ENCODE data around the gene PCNX2. TPM values are rescaled to one million over a fixed set of nuclear protein-coding genes. Genes with fewer than 3 reads are reported as not detected.

PCNX2 gene
- total RNA-seq, 1 experiment from 2014 or later = 50.8 TPM

DNA sequence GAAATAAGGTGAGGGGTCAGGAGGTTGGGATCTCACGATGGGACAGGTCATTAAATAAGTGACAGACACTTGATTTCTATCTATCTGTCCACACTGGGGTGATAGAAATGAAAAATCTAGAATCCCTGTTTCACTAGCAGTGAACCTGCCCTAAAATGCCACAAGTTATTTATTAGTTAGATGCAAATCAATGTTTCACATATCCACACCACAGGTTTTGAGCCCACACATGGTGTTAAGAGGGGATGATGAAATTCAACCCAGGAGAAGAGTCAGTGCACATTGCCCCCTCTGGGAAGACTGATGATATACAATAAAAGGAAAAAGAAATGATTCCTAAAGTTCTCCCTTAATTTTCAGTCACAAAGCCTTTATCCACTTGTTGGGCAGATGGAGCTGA, 355.3 kb downstream of the PCNX2 start:
- H3K4me3 Mint-ChIP-seq = no peak overlapping the region
- ChIA-PET POLR2A (no interaction called here), CTCF (no interaction called here)

GRCh38 chr1:232939748-232940147, 355.8 kb downstream of the PCNX2 start:
- Mint-ChIP-seq H3K27me3 (ENCODE audit: low read depth) (no peaks in the 10 kb centered on the region), H3K9me3 (peaks cover 8% of the 10 kb centered on the region), H3K27ac (no peak overlapping the region), H3K4me3 (no peak overlapping the region), H3K4me1 (0 out of 2 replicates have a peak, but pooled peaks cover 5% of the 10 kb centered on the region), H3K36me3 (no peaks in the 10 kb centered on the region)
- DNase-seq (ENCODE audit: low spot score) (no peak), ATAC-seq (no peak)
- ChIA-PET CTCF (no interaction called here), POLR2A (no interaction called here)
- no peak for TF ChIP-seq TEAD1 (CRISPR knock-in tag; IDR thresholded peaks at IDR 0.05)

More for the DNA sequence above, 355.3 kb downstream of the PCNX2 start:
- no peaks in the 10 kb centered on the region for H3K27me3 Mint-ChIP-seq (ENCODE audit: low read depth)
- peaks cover 8% of the 10 kb centered on the region for H3K9me3 Mint-ChIP-seq
- TF ChIP-seq, protein P1, sequence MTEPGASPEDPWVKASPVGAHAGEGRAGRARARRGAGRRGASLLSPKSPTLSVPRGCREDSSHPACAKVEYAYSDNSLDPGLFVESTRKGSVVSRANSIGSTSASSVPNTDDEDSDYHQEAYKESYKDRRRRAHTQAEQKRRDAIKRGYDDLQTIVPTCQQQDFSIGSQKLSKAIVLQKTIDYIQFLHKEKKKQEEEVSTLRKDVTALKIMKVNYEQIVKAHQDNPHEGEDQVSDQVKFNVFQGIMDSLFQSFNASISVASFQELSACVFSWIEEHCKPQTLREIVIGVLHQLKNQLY (CRISPR knock-in tag; IDR thresholded peaks at IDR 0.05) = no peak
- TF ChIP-seq CBFB (CRISPR knock-in tag; IDR thresholded peaks at IDR 0.05; ENCODE audit: low read depth) = no peak
- no peak for TF ChIP-seq ZNF121 (CRISPR knock-in tag; IDR thresholded peaks at IDR 0.05)
- TF ChIP-seq GABPB1 (CRISPR knock-in tag; IDR thresholded peaks at IDR 0.05) = no peak
- no peak for TF ChIP-seq ZNF423 (CRISPR knock-in tag; IDR thresholded peaks at IDR 0.05)
- TF ChIP-seq PREB (CRISPR knock-in tag; IDR thresholded peaks at IDR 0.05; ENCODE audit: borderline replicate concordance) = no peak
- TF ChIP-seq ZNF317 (CRISPR knock-in tag; IDR thresholded peaks at IDR 0.05; ENCODE audit: borderline replicate concordance, low read depth) = no peak
- TF ChIP-seq E2F4 (CRISPR knock-in tag; IDR thresholded peaks at IDR 0.05; ENCODE audit: borderline replicate concordance, low read depth) = no peak
- TF ChIP-seq STAT6 (CRISPR knock-in tag; conservative IDR thresholded peaks at IDR 0.05; ENCODE audit: low read depth) = no peak
- TF ChIP-seq, protein P2, sequence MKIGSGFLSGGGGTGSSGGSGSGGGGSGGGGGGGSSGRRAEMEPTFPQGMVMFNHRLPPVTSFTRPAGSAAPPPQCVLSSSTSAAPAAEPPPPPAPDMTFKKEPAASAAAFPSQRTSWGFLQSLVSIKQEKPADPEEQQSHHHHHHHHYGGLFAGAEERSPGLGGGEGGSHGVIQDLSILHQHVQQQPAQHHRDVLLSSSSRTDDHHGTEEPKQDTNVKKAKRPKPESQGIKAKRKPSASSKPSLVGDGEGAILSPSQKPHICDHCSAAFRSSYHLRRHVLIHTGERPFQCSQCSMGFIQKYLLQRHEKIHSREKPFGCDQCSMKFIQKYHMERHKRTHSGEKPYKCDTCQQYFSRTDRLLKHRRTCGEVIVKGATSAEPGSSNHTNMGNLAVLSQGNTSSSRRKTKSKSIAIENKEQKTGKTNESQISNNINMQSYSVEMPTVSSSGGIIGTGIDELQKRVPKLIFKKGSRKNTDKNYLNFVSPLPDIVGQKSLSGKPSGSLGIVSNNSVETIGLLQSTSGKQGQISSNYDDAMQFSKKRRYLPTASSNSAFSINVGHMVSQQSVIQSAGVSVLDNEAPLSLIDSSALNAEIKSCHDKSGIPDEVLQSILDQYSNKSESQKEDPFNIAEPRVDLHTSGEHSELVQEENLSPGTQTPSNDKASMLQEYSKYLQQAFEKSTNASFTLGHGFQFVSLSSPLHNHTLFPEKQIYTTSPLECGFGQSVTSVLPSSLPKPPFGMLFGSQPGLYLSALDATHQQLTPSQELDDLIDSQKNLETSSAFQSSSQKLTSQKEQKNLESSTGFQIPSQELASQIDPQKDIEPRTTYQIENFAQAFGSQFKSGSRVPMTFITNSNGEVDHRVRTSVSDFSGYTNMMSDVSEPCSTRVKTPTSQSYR (CRISPR knock-in tag; IDR thresholded peaks at IDR 0.05) = no peak
- no peak for TF ChIP-seq JAZF1 (CRISPR knock-in tag; IDR thresholded peaks at IDR 0.05)
- no peaks in the 10 kb centered on the region for H3K36me3 Mint-ChIP-seq
- DNase-seq (ENCODE audit: low spot score) (no peak), ATAC-seq (no peak)
- no peak overlapping the region for H3K27ac Mint-ChIP-seq
- H3K4me1 Mint-ChIP-seq = 0 out of 2 replicates have a peak, but pooled peaks cover 5% of the 10 kb centered on the region

DNA sequence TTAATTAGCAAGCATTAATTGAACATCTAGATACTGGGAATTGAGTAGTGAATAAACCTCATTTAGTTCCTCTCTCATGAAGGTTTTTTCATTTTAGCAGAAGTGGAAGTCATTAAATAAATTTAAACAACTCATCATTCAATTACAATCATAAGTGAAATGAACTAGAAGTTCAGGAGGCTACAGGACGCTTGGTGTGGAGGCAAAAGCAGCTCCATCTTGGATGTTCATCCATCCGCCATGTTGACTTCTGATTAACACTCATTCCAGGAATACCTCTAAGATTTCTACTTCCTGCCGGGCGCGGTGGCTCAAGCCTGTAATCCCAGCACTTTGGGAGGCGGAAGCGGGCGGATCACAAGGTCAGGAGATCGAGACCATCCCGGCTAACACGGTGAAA, 356.6 kb downstream of the PCNX2 start:
- 0 out of 2 replicates have a peak, but pooled peaks cover 4% of the 10 kb centered on the region for H3K4me1 Mint-ChIP-seq
- TF ChIP-seq SOX15 (CRISPR knock-in tag; IDR thresholded peaks at IDR 0.05) (no peak), MXD4 (CRISPR knock-in tag; IDR thresholded peaks at IDR 0.05; ENCODE audit: borderline replicate concordance) (no peak), FOXK1 (CRISPR knock-in tag; IDR thresholded peaks at IDR 0.05) (no peak)
- TF ChIP-seq, protein P3, sequence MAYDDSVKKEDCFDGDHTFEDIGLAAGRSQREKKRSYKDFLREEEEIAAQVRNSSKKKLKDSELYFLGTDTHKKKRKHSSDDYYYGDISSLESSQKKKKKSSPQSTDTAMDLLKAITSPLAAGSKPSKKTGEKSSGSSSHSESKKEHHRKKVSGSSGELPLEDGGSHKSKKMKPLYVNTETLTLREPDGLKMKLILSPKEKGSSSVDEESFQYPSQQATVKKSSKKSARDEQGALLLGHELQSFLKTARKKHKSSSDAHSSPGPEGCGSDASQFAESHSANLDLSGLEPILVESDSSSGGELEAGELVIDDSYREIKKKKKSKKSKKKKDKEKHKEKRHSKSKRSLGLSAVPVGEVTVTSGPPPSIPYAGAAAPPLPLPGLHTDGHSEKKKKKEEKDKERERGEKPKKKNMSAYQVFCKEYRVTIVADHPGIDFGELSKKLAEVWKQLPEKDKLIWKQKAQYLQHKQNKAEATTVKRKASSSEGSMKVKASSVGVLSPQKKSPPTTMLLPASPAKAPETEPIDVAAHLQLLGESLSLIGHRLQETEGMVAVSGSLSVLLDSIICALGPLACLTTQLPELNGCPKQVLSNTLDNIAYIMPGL (CRISPR knock-in tag; IDR thresholded peaks at IDR 0.05) = no peak
- no peak overlapping the region for H3K27ac Mint-ChIP-seq
- DNase-seq (ENCODE audit: low spot score) = no peak
- H3K36me3 Mint-ChIP-seq = no peaks in the 10 kb centered on the region
- ChIA-PET POLR2A (no interaction called here), CTCF (no interaction called here)
- H3K27me3 Mint-ChIP-seq (ENCODE audit: low read depth) = no peaks in the 10 kb centered on the region
- no peak for ATAC-seq
- H3K4me3 Mint-ChIP-seq = no peak overlapping the region
- peaks cover 4% of the 10 kb centered on the region; the same call in 1 of the 2 replicates for H3K9me3 Mint-ChIP-seq

All from WTC11 (cell line).